HG03442 (cell line): Measurements from ENCODE around the gene HLF.

Source experiments
- ATAC-seq: cut with Tn5 transposase; IDR thresholded peaks from one replicate; pipeline ENCODE4 v1.9.1; 2021; ENCODE audit warnings: mild to moderate bottlenecking, moderate library complexity; ENCODE audit not compliant: unreplicated experiment

The HLF gene

DNA sequence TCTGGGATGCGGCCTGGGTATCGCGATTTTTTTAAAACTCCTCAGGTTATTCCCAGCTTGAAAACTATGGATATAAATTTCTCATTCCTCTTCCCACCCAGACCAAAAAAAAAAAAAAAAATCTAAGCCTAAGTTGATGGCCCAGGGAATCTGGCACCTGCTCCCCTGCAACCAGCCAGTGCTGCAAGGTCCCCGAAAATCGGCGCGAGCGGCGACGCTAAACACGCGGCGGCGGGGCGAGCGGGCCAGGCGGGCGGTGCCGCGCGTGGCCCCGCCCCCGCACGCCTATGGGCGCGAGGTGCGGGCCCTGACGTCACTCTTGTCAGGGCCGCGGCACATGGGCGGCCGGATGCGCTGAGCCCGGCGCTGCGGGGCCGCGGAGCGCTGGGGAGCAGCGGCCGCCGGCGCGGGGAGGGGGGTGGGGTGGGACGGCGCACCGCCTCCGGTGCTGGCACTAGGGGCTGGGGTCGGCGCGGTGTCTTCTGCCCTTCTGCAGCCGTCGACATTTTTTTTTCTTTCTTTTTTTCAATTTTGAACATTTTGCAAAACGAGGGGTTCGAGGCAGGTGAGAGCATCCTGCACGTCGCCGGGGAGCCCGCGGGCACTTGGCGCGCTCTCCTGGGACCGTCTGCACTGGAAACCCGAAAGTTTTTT lies at the start of gene HLF:
TSS of gene HLF (plus strand) at position 316 of the 654 bp plus-strand sequence. CDS start 525 bp downstream, outside the sequence.
- peak; percentile 96 for ATAC-seq

GRCh38 chr17:55215711-55216110 lies 49.0 kb upstream of the HLF start:
- ATAC-seq: no peak

- no peak for ATAC-seq
Measured at GRCh38 chr17:55216888-55217287, 47.9 kb upstream of the HLF start.

GRCh38 chr17:55219459-55219858 lies 45.3 kb upstream of the HLF start:
- no peak for ATAC-seq

- ATAC-seq: no peak
Measured at GRCh38 chr17:55219934-55220333, 44.8 kb upstream of the HLF start.

DNA sequence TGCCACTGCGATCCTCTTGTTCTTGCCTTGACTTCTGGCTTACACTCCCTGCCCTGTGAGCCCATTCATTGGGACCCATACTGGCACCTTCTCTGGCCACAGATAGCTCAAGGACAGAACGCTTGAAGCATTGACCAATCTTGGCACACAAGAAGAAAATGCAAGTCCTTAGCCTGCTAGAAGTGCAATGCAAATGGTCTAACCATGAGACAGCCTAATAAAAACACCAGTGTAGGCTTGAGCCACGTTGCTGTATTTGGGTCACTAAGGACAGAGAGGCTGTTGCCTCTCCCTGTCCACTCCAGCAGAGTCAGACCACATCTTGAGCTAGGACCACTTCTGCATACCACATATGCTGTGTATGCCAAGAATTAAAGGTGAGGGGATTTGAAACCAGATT lies 41.2 kb upstream of the HLF start:
- ATAC-seq: no peak

DNA sequence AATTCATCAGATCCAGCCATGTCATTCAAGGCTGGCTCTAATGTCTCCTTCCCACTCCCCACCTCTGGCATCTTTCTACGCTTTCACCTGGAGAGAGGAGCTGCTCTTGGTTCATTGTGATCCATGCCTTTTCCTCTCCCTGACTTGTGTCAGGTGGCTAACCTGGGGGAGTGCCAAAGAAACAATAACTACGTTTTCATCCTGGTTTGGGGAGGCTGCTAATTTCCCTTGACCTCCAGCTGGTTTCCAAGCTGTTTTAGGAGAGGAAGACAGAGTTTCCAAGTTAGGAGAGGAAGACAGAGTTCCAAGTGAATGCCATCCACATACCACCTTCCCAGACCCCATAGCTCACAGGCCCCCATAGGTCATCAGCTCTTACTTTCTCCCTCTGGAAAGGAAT lies 40.0 kb upstream of the HLF start:
- no peak for ATAC-seq

DNA sequence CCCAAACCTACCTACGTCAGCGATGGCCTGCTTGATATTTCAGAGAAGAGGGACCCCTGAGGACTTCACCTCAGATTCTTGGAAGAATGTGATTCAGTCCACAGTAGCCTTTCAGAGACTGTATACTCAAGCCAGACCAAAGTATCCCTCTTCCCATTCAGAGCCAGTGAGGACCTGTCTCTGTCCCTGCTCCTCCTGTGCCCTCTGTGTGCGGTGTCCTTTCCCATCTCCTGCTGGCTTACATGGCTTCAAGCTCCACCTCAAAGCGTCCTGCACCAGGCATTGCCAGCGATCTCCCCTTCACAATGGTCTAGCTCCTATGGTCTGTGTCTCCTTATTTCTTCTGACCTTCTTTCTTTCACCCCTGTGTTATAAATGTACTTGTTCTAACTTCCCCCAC lies 39.5 kb upstream of the HLF start:
- no peak for ATAC-seq

GRCh38 chr17:55228683-55229192 lies 36.0 kb upstream of the HLF start:
- ATAC-seq: no peak

DNA sequence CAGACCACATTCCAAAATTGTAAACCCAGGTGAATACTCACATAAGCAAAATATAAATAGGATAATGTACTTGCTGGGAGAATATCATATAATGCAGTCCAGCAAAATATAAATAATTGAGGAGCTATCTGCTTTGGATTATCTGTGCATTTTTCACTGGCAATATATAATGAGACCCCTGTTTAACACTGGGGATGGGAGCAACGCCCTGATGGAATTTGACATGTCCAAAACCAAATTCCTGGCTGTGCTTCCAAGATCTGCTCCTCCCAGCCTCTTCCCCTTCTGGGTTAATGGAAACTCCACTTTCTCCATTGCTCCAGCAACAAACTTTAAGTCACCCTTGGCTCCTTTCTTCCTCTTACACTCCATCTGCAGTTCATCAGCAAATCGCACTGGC lies 35.5 kb upstream of the HLF start:
- no peak for ATAC-seq

DNA sequence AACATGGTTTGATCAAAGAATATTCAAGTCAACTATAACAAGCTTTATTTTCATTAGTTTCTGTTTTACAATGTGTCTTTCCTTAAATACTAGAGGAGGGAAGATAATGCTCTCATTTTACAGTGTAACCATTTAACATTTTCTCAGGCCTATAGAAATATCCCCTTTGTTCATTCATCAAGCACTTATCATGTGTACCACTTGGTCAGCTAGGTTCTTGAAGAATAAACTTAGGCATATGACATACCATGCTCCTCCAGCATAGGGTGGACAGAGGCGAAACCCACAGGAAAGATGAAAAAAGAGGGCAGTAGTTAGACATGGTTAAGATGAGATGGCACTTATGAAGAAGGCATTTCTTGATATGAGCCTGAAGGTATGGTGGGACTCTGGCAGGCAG lies 34.0 kb upstream of the HLF start:
- no peak for ATAC-seq

GRCh38 chr17:55233840-55234239 lies 30.9 kb upstream of the HLF start:
- ATAC-seq: no peak

GRCh38 chr17:55236316-55236715 lies 28.4 kb upstream of the HLF start:
- ATAC-seq: no peak

GRCh38 chr17:55237268-55237667 lies 27.5 kb upstream of the HLF start:
- ATAC-seq: no peak

DNA sequence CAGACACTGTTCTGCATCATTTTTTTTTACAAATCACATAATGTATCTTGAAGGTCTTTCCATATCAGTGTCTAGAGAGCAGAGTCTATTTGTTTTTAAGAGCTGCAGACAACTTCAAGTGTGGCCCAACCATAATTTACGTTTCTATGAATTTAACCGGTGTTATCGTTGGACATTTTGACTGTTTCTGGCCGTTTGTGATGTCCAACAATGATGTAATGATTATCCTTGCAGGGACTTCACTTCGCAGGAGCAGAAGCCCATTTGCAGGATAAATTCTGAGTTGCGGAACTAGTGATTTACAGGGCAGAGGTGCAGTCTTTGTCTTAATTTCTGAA lies 26.9 kb upstream of the HLF start:
- no peak for ATAC-seq

DNA sequence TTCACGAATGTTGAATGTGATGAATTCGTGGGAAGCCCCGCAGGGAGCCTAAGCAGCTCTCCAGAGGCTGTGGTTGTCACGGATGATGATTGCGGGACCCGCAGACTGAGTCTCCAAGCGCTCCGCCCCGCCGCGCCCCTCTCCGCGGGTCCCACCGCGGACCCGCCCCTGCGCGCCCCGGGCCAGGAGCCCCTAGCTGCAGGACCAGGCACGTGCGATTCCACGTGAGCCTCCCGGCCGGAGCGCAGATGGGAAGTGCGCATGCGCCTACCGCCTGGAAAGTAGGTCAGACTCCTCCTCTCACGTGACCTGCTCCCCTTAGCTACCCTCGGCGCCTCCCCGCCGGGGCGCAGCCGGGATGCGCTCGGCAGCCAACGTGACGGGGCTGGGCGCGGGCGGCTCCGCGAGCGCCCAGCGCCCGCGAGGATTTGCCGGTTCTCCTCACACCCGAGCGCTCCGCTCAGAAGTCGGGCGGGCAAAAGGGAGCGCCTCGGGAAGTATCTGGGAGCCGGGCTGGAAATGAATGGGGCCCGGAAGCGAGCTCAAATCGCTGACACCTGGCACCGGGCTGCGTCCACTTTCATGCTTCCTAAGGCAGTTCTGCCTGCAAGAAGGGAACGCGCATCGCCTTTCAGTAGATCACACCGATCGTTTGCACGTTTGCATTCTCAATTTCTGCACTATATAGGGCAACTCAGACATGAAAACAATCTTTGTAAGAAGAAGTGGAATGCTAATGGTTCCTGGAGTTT lies 26.4 kb upstream of the HLF start:
- peak; percentile 94 for ATAC-seq

DNA sequence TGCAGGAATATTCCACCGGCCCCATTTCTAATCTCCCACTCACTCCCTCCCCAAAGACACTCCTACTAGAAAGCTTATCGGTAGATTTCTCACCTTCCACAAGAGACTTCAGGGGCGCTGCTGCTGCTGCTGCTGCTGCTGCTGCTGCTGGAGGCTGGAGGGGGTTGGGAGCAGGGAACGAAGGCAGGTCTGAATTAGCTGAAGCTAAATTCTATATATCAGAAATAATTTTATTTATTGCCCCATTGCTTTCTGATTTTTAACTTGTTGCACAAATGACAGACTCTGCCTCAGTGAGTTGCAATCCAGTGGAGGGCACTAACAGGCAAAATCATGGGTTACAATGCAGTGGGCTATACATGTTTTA lies 25.8 kb upstream of the HLF start:
- peak; percentile 11 for ATAC-seq

- no peak for ATAC-seq
Measured at GRCh38 chr17:55241097-55241496, 23.7 kb upstream of the HLF start.

GRCh38 chr17:55242476-55242875 lies 22.3 kb upstream of the HLF start:
- no peak for ATAC-seq

DNA sequence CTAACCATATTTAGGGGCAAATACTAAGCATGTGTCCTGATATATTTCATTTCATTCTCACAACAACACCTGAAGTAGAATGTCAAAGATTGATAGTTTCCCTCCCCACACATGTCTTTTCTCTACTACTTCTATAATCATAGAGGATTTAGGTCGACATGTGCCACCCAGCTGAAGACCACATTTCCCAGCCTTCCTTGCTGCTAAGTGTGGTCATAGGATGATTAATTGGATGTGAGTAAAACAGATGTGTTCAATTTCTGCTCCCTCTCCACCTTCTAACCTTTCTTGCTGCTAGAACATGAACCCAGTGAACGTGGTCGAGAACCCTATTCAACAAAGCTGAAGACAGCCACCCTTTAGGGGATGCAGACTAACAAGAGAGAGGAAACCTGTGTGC lies 18.8 kb upstream of the HLF start:
- no peak for ATAC-seq

GRCh38 chr17:55246583-55246982 lies 18.2 kb upstream of the HLF start:
- ATAC-seq: no peak

- ATAC-seq: no peak
Measured at GRCh38 chr17:55248077-55248476, 16.7 kb upstream of the HLF start.

GRCh38 chr17:55249861-55250260 lies 14.9 kb upstream of the HLF start:
- ATAC-seq: no peak
